HCT116 (cell line): Measurements from ENCODE around the gene OSBP2. TPM values are rescaled to one million over a fixed set of nuclear protein-coding genes. Genes with fewer than 3 reads are reported as not detected.

Source experiments
- ATAC-seq: fragments of 200-7000 bp; cut with Tn5 transposase; 2 replicates; pipeline ENCODE4 v1.9.1; 2020; ENCODE audit warnings: mild to moderate bottlenecking, moderate library complexity
- BruUV-seq: library from RNA; stranded (reverse); fragments of 400-500 nt; replicated peaks from 2 replicates; lab custom pipeline; 2021; lab: Mats Ljungman, UMichigan
- CTCF ChIA-PET: fragments of 300-600 bp; sonication (Branson Sonifier 250); formaldehyde crosslinking; loops from one replicate; lab custom pipeline; 2021; ENCODE audit warnings: antibody characterized with exemption; lab: Charles Lee
- POLR2A ChIA-PET: fragments of 300-600, 350-600 bp; sonication (Branson Sonifier 250); formaldehyde crosslinking; loops from one replicate; lab custom pipeline; 2021; ENCODE audit warnings: antibody characterized with exemption; lab: Charles Lee
- RAD21 ChIA-PET, 2 experiments: fragments of 300-600 bp; sonication (Branson Sonifier 250); formaldehyde crosslinking; loops; one replicate each; lab custom pipeline; 2023; ENCODE audit warnings: low total read pairs in 2 of 2; ENCODE audit not compliant: uncharacterized antibody in 2 of 2, unreplicated experiment in 2 of 2, low non-redundant PET in 1 of 2; lab: Charles Lee
- DNase-seq: peaks from one replicate; pipeline ENCODE4 v3.0.0-alpha.2; 2010; ENCODE audit warnings: low read depth, low spot score
- H2AFZ ChIP-seq: fragments of 200-600 bp; shearing (Covaris generic), sonication (generic); 2 replicates; pipeline ENCODE4 v1.6.1; 2017; ENCODE audit warnings: low read depth, mixed run types, mixed read lengths, antibody characterized with exemption, low read length; ENCODE audit not compliant: poor library complexity, severe bottlenecking
- H3K27ac ChIP-seq: 2 replicates; pipeline ENCODE4 v1.5.1; 2012; ENCODE audit warnings: low read depth, low read length
- H3K27me3 ChIP-seq: fragments of 200-600 bp; sonication (generic); 2 replicates; pipeline ENCODE4 v1.6.1; 2016; ENCODE audit warnings: mixed run types, low read length, mixed read lengths; ENCODE audit not compliant: insufficient read depth
- H3K36me3 ChIP-seq, 2 experiments: fragments of 200-500 bp in 1 of 2; fragments of 200-600 bp in 1 of 2; sonication (Bioruptor generic) in 1 of 2; sonication (generic) in 1 of 2; 2 replicates each; pipeline versions ENCODE4 v1.5.1 to v1.6.1; 2014 to 2016; ENCODE audit warnings: low read length in 2 of 2, inconsistent platforms in 1 of 2, mixed read lengths in 1 of 2, mixed run types in 1 of 2; ENCODE audit not compliant: insufficient read depth in 2 of 2, control insufficient read depth in 1 of 2
- H3K4me1 ChIP-seq, 2 experiments: fragments of 200-600 bp in 1 of 2; sonication (generic) in 1 of 2; 2 replicates each; pipeline versions ENCODE4 v1.5.1 to v1.6.1; 2012 to 2017; ENCODE audit warnings: low read length in 2 of 2, inconsistent platforms in 1 of 2, mild to moderate bottlenecking in 1 of 2, mixed read lengths in 1 of 2, mixed run types in 1 of 2, moderate library complexity in 1 of 2; ENCODE audit not compliant: insufficient read depth in 2 of 2, control insufficient read depth in 1 of 2
- H3K4me2 ChIP-seq: fragments of 200-600 bp; sonication (generic); 2 replicates; pipeline ENCODE4 v1.6.1; 2017; ENCODE audit warnings: mixed run types, low read length, mixed read lengths
- H3K4me3 ChIP-seq, 2 experiments: fragments of 200-600 bp in 1 of 2; sonication (generic) in 1 of 2; replicated peaks in 1 of 2; 2 replicates each; pipeline ENCODE4 v1.5.1; 2011 to 2016; ENCODE audit warnings: low read length in 2 of 2, control low read depth in 1 of 2, low read depth in 1 of 2, mild to moderate bottlenecking in 1 of 2, mixed read lengths in 1 of 2, mixed run types in 1 of 2
- H3K79me2 ChIP-seq: fragments of 200-600 bp; sonication (generic); 2 replicates; pipeline ENCODE4 v1.6.1; 2017; ENCODE audit warnings: mild to moderate bottlenecking, mixed run types, low read length, moderate library complexity, mixed read lengths; ENCODE audit not compliant: insufficient read depth
- H3K9ac ChIP-seq: fragments of 200-600 bp; sonication (generic); 2 replicates; pipeline ENCODE4 v1.6.1; 2016; ENCODE audit warnings: low read length, mixed read lengths
- H3K9me2 ChIP-seq: fragments of 200-600 bp; sonication (generic), shearing (Covaris generic); 2 replicates; pipeline ENCODE4 v1.6.1; 2017; ENCODE audit warnings: mixed run types, mild to moderate bottlenecking, moderate library complexity; ENCODE audit not compliant: insufficient read depth
- H3K9me3 ChIP-seq, 2 experiments: fragments of 200-500 bp in 1 of 2; fragments of 200-600 bp in 1 of 2; sonication (Bioruptor generic) in 1 of 2; sonication (generic) in 1 of 2; 2 replicates each; pipeline ENCODE4 v1.6.1; 2014 to 2017; ENCODE audit warnings: low read length in 2 of 2, mixed read lengths in 2 of 2, inconsistent platforms in 1 of 2, low read depth in 1 of 2, mild to moderate bottlenecking in 1 of 2, mixed run types in 1 of 2, moderate library complexity in 1 of 2; ENCODE audit not compliant: control insufficient read depth in 1 of 2, insufficient read depth in 1 of 2
- H4K20me1 ChIP-seq: fragments of 200-600 bp; sonication (generic), shearing (Covaris generic); 2 replicates; pipeline ENCODE4 v1.6.1; 2017; ENCODE audit warnings: mixed run types, mild to moderate bottlenecking, moderate library complexity; ENCODE audit not compliant: insufficient read depth
- CEBPB ChIP-seq: IDR thresholded peaks from 2 replicates; pipeline ENCODE4 v1.6.1; 2012; ENCODE audit warnings: low read depth
- EGR1 ChIP-seq: IDR thresholded peaks from 2 replicates; pipeline ENCODE4 v1.6.1; 2012; ENCODE audit warnings: low read depth
- EZH2phosphoT487 ChIP-seq: fragments of 200-600 bp; IDR thresholded peaks from 2 replicates; pipeline ENCODE4 v1.6.1; 2018; ENCODE audit warnings: antibody characterized with exemption, borderline replicate concordance
- FOSL1 ChIP-seq: IDR thresholded peaks from 2 replicates; pipeline ENCODE4 v1.6.1; 2012; ENCODE audit warnings: low read depth
- JUND ChIP-seq: IDR thresholded peaks from 2 replicates; pipeline ENCODE4 v1.6.1; 2012
- POLR2AphosphoS5 ChIP-seq: IDR thresholded peaks from 2 replicates; pipeline ENCODE4 v1.6.1; 2011; ENCODE audit warnings: mild to moderate bottlenecking, low read depth, low read length, moderate library complexity
- RAD21 ChIP-seq: IDR thresholded peaks from 2 replicates; pipeline ENCODE4 v1.6.1; 2012; ENCODE audit warnings: low read depth, mild to moderate bottlenecking
- SIN3A ChIP-seq: IDR thresholded peaks from 2 replicates; pipeline ENCODE4 v1.6.1; 2012; ENCODE audit warnings: low read depth
- SP1 ChIP-seq: IDR thresholded peaks from 2 replicates; pipeline ENCODE4 v1.6.1; 2012; ENCODE audit warnings: low read depth
- TCF7L2 ChIP-seq: IDR thresholded peaks from 2 replicates; pipeline ENCODE4 v1.7.0; 2011; ENCODE audit warnings: borderline replicate concordance, inconsistent platforms; ENCODE audit not compliant: insufficient read depth, insufficient read length; ENCODE audit errors: extremely low read depth
- ZNF274 ChIP-seq: fragments of 200-500 bp; sonication (Bioruptor generic); IDR thresholded peaks from 2 replicates; pipeline ENCODE4 v1.6.1; 2014; ENCODE audit warnings: mild to moderate bottlenecking, low read depth, low read length, inconsistent platforms
- intact Hi-C: fragments of 100-400 bp; cut with micrococcal nuclease; formaldehyde crosslinking; loops from 2 replicates; pipeline ENCODE4 v1.10.0; 2022
- total RNA-seq: library from RNA; stranded (reverse); gene quantifications from one replicate; pipeline ENCODE4 v1.2.1, GENCODE V29; 2021; ENCODE audit not compliant: unreplicated experiment
- TF ChIP-seq, protein P1 (sequence below): IDR thresholded peaks from 2 replicates; pipeline ENCODE4 v1.6.1; 2011; ENCODE audit warnings: mild to moderate bottlenecking, low read length, moderate library complexity; ENCODE audit not compliant: insufficient replicate concordance; ENCODE audit errors: extremely low read depth
- TF ChIP-seq, protein P2 (sequence below): IDR thresholded peaks from 2 replicates; pipeline ENCODE4 v1.6.1; 2012
- TF ChIP-seq, protein P3 (sequence below), 3 experiments: fragments of 200-600 bp in 1 of 3; sonication (generic) in 1 of 3; IDR thresholded peaks in 2 of 3; conservative IDR thresholded peaks in 1 of 3; 2 replicates each; pipeline ENCODE4 v1.5.1; 2012 to 2017; ENCODE audit warnings: low read depth in 2 of 3, low read length in 2 of 3, antibody characterized with exemption in 1 of 3, borderline replicate concordance in 1 of 3, control low read depth in 1 of 3, mild to moderate bottlenecking in 1 of 3, mixed read lengths in 1 of 3, mixed run types in 1 of 3, moderate library complexity in 1 of 3; ENCODE audit not compliant: insufficient read depth in 1 of 3

The OSBP2 gene
- total RNA-seq, 1 experiment from 2014 or later = 12.9 TPM

DNA sequence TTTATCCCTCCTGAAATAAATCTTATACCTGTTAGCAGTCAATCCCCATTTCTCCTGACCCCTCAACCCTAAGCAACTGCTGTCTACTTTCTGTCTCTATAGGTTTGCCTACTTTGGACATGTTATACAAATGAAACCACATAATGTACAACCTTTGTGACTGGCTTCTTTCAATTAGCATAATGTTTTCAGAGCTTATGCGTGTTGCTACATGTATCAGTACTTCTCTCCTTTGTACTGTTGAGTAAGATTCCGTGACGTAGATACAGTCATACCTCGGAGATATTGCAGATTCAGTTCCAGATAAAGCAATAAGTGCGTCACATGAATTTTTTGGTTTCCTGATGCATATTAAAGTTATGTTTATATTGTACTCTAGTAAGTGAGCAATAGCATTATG is 146.6 kb downstream of the OSBP2 start (continued):
- TF ChIP-seq, protein P1, sequence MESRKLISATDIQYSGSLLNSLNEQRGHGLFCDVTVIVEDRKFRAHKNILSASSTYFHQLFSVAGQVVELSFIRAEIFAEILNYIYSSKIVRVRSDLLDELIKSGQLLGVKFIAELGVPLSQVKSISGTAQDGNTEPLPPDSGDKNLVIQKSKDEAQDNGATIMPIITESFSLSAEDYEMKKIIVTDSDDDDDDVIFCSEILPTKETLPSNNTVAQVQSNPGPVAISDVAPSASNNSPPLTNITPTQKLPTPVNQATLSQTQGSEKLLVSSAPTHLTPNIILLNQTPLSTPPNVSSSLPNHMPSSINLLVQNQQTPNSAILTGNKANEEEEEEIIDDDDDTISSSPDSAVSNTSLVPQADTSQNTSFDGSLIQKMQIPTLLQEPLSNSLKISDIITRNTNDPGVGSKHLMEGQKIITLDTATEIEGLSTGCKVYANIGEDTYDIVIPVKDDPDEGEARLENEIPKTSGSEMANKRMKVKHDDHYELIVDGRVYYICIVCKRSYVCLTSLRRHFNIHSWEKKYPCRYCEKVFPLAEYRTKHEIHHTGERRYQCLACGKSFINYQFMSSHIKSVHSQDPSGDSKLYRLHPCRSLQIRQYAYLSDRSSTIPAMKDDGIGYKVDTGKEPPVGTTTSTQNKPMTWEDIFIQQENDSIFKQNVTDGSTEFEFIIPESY = no peak
- TF ChIP-seq SIN3A = no peak
- TF ChIP-seq POLR2AphosphoS5 = no peak

DNA sequence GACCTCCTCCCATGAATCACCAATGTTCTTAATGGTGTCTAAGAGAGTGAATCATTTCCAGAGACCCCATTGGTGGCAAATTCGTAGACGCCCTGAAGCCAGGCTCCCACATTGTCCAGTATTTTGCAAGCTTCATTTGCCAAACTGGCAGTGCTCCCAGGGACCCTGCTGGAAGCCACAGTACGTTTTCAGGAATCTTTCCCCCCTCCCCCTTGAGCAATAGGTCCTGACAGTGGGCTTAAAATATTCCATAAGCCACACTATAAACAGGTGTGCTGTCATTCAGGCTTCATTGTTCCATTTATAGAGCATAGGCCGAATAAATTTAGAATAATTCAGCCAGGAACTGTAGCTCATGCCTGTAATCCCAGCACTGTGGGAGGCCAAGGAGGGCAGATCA is 148.6 kb downstream of the OSBP2 start:
- CTCF ChIA-PET = no interaction called here
- no peak for DNase-seq
- peaks cover 19 to 24% of the 10 kb centered on the region in 2 experiments for H3K4me1 ChIP-seq

More for the DNA sequence above, 148.6 kb downstream of the OSBP2 start:
- Histone ChIP-seq H3K4me2 (no peak overlapping the region), H3K36me3 (no peaks in the 10 kb centered on the region), H3K9ac (no peak overlapping the region), H3K27me3 (no peaks in the 10 kb centered on the region), H3K27ac (no peak overlapping the region), H3K4me3 (no peak overlapping the region), H3K9me2 (no peaks in the 10 kb centered on the region), H2AFZ (no peak overlapping the region), H4K20me1 (no peaks in the 10 kb centered on the region), H3K9me3 (no peaks in the 10 kb centered on the region), H3K79me2 (no peaks in the 10 kb centered on the region)
- no peak for ATAC-seq
- TF ChIP-seq POLR2AphosphoS5 (no peak), RAD21 (no peak), SP1 (no peak), EZH2phosphoT487 (no peak), CEBPB (no peak), FOSL1 (no peak), EGR1 (no peak), ZNF274 (no peak), TCF7L2 (no peak), JUND (no peak)
- TF ChIP-seq, protein P1 = no peak
- TF ChIP-seq, protein P2, sequence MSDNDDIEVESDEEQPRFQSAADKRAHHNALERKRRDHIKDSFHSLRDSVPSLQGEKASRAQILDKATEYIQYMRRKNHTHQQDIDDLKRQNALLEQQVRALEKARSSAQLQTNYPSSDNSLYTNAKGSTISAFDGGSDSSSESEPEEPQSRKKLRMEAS = no peak
- TF ChIP-seq, protein P3, sequence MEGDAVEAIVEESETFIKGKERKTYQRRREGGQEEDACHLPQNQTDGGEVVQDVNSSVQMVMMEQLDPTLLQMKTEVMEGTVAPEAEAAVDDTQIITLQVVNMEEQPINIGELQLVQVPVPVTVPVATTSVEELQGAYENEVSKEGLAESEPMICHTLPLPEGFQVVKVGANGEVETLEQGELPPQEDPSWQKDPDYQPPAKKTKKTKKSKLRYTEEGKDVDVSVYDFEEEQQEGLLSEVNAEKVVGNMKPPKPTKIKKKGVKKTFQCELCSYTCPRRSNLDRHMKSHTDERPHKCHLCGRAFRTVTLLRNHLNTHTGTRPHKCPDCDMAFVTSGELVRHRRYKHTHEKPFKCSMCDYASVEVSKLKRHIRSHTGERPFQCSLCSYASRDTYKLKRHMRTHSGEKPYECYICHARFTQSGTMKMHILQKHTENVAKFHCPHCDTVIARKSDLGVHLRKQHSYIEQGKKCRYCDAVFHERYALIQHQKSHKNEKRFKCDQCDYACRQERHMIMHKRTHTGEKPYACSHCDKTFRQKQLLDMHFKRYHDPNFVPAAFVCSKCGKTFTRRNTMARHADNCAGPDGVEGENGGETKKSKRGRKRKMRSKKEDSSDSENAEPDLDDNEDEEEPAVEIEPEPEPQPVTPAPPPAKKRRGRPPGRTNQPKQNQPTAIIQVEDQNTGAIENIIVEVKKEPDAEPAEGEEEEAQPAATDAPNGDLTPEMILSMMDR (IDR thresholded peaks at IDR 0.05 in 2 of 3, conservative IDR thresholded peaks at IDR 0.05 in 1 of 3; ENCODE audit: borderline replicate concordance in 1 of 3, insufficient read depth in 1 of 3, low read depth in 2 of 3, low read length in 2 of 3) = no peak
- BruUV-seq = no TSS peak
- POLR2A ChIA-PET = no interaction called here
- RAD21 ChIA-PET = no interaction called here
- intact Hi-C loops = no loop called here
